ENCODE data around the gene ARFIP1.

ARFIP1 gene

GRCh38 chr4:152786627-152787026 is 6.9 kb downstream of the ARFIP1 start:
- DNase-seq (ENCODE audit: extremely low read depth, low read depth) = no peak
- TF ChIP-seq CTCF (IDR thresholded peaks at IDR 0.05; ENCODE audit: low read depth, low read length) = no peak

DNA sequence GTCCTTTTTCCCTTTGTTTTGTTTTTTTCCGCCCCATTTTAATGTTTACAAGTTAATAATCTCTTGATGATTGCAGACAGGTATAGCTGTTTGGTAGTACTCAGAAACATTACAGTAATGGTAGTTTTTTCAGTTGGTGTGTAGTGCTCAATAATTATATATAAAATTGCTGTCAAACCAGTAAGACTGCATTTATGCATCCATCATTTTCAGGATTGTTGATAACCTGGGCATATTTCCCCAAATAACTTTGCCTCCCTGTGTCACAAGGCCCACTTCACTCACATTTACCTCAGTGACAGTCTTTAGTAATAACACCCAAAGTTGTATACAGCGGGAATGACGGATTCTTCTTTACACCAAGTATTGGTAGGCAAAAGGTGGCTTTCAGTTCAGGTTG is 16.1 kb downstream of the ARFIP1 start:
- TF ChIP-seq CTCF (IDR thresholded peaks at IDR 0.05; ENCODE audit: low read depth, low read length) = no peak
- no peak for DNase-seq (ENCODE audit: extremely low read depth, low read depth)

GRCh38 chr4:152803541-152803940 is 23.8 kb downstream of the ARFIP1 start:
- DNase-seq (ENCODE audit: extremely low read depth, low read depth) = no peak
- TF ChIP-seq CTCF (IDR thresholded peaks at IDR 0.05; ENCODE audit: low read depth, low read length) = no peak

DNA sequence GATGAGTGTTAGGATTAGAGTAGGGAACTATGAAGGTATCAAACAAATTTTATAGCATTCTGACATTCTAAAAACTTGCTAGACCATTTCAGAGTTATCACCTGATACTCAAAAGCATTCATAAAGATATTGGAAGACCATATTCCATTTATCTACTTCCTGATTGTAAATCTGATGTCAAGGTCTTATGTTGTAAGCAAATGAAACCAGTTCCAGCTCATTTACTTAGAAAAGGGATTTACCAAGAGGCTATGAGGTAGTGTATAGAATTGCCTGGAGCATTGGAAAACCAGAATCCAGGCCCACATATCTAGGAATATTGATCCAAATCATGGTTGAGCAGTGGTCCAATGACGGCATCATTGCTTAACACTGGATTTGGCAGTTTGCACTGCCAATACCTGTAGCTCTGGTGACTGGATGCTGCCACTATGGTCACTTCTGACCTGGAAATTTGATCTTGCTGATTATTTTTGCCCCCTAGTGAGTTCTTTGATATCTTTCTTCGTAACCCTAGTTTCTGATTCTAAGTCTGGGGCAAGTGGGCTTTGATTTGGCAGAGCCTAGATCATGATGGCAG is 25.4 kb downstream of the ARFIP1 start:
- no peak for DNase-seq (ENCODE audit: extremely low read depth, low read depth)
- TF ChIP-seq CTCF (IDR thresholded peaks at IDR 0.05; ENCODE audit: low read depth, low read length) = no peak

DNA sequence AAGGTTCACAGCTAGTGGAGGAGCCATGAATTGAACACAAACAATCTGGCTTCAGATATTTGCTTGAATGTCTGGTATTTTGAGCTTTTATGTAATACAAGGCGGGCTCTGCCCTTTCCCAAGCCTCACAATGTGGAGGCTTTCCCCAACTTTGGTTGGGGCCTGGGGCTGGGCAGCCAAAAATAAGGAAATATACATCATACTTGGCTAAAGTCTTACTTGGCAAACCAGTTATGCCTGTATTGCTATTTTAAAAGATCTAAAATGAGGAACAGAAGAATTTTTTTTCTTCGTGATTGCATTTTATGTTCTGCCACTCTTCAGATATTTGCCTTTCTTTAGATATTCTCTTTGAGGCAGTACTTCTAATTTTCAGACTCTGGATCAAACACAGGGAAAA is 26.1 kb downstream of the ARFIP1 start:
- DNase-seq (ENCODE audit: extremely low read depth, low read depth) = no peak
- no peak for TF ChIP-seq CTCF (IDR thresholded peaks at IDR 0.05; ENCODE audit: low read depth, low read length)

DNA sequence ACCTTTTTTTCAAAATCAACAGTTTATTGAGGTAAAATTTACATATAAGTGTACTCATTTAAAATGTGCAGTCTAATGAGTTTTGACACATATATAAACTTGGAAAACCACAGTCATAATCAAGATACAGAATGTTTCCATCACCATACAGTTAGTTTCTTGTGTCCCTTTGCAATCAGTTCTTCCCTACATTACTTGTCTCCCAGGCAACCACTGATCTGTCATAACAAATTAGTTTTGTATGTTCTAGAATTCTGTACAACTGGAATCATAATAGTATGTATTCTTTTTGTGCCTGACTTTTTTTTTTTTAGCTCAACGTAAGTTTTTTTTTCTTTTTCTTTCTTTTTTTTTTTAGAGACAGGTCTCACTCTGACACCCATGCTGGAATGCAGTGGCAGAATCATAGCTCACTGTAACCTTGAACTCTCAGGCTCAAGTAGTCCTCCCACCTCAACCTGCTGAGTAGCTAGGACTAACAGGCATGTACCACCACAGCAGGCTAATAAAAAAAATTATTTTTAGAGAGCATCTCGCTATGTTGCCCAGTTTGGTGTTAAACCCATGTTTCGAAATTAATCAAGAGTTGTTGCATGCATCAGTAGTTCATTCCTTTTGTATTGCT is 26.9 kb downstream of the ARFIP1 start:
- TF ChIP-seq CTCF (IDR thresholded peaks at IDR 0.05; ENCODE audit: low read depth, low read length) = no peak
- DNase-seq (ENCODE audit: extremely low read depth, low read depth) = peak; percentile 52

- no peak for DNase-seq (ENCODE audit: extremely low read depth, low read depth)
- no peak for TF ChIP-seq CTCF (IDR thresholded peaks at IDR 0.05; ENCODE audit: low read depth, low read length)
Observed at GRCh38 chr4:152807294-152807829, 27.6 kb downstream of the ARFIP1 start.

All from AG09319 (cell line).